ENCODE data around the gene GIPC2. TPM values are rescaled to one million over a fixed set of nuclear protein-coding genes. Genes with fewer than 3 reads are reported as not detected.
"Not testable (repeated sequence)": the region's sequence is repeated elsewhere in the genome, so short reads cannot be mapped to it uniquely, and the experiment has no call there.

The GIPC2 gene
- total RNA-seq, 2 experiments from 2014 or later, result 0.18 to 0.41 TPM

DNA sequence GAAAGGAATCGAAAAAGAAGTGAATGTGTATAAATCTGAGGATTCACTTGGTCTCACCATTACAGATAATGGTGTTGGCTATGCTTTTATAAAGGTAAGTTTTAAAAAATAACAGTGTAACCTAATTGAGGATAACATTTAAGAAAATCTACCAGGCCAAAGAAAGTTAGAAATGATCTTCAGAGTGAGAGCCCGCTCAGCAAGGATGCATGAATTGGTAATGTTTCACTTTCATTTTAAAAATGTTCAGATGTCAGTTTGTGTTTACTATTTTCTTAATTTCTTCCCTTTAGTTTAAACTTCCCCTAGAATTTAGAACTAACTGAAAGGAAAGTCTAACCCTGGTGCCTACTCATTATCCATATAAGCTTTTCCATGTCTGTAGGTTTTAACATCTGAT is 35.0 kb downstream of the GIPC2 start:
- TF ChIP-seq, protein P1, sequence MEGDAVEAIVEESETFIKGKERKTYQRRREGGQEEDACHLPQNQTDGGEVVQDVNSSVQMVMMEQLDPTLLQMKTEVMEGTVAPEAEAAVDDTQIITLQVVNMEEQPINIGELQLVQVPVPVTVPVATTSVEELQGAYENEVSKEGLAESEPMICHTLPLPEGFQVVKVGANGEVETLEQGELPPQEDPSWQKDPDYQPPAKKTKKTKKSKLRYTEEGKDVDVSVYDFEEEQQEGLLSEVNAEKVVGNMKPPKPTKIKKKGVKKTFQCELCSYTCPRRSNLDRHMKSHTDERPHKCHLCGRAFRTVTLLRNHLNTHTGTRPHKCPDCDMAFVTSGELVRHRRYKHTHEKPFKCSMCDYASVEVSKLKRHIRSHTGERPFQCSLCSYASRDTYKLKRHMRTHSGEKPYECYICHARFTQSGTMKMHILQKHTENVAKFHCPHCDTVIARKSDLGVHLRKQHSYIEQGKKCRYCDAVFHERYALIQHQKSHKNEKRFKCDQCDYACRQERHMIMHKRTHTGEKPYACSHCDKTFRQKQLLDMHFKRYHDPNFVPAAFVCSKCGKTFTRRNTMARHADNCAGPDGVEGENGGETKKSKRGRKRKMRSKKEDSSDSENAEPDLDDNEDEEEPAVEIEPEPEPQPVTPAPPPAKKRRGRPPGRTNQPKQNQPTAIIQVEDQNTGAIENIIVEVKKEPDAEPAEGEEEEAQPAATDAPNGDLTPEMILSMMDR (IDR thresholded peaks at IDR 0.05), result no peak
- H3K4me3 Mint-ChIP-seq, result peak overlapping the region; percentile 18
- no peaks in the 10 kb centered on the region for H3K36me3 Mint-ChIP-seq (ENCODE audit: low read depth)
- DNase-seq (no peak), ATAC-seq (no peak)
- no peaks in the 10 kb centered on the region for H3K27me3 Mint-ChIP-seq
- peaks cover 18% of the 10 kb centered on the region for H3K4me1 Mint-ChIP-seq (ENCODE audit: low read depth)
- intact Hi-C loops (cut with micrococcal nuclease), result no loop called here
- POLR2A ChIA-PET, result no interaction called here
- peaks cover 9% of the 10 kb centered on the region for H3K9me3 Mint-ChIP-seq
- peak overlapping the region; percentile 13 for H3K27ac Mint-ChIP-seq
- CTCF ChIA-PET, result no interaction called here

DNA sequence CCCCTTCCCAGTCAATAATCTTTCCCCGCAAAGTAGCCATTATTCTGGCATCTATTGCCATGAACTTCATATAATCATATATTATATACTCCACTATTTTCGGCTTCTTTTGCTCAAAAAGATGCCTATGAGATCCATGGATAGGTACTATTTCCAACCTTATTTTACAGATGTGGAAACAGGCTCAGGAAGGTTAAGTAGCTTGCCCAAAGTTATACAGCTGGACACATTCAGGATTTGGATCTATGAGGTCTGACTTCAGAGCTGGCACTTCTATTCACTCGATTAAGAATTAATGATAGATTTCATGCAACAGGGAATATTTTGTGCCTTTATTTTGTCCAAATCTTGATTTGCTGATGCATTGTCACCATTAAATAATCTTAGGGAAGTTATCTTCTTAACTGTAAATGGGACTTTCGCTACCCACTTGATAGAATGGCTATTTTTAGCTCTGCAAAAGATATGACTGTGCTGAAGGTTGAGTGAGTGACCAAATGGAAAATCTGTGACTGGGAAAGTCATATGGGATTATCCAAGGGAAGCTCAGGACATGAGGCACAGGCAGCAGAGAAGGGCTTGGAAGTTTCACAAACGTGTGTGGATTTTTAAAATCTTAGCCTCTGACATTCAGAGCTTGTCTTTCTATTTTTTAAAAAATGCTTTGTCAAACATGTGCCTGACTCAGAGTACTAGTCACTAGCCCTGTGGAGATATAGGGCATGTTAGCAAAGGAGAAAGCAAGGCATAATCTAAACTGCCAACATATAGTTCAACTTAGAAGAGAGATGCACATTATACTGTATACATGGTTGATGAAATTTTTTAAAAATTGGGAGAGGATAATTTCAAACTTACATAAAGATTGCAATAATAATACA is 36.5 kb downstream of the GIPC2 start:
- H3K9me3 Mint-ChIP-seq, result peaks cover 20% of the 10 kb centered on the region
- peaks cover 18% of the 10 kb centered on the region for H3K4me1 Mint-ChIP-seq (ENCODE audit: low read depth)
- intact Hi-C loops (cut with micrococcal nuclease), result no loop called here
- TF ChIP-seq, protein P1 (IDR thresholded peaks at IDR 0.05), result no peak
- no peak overlapping the region for H3K4me3 Mint-ChIP-seq
- peaks cover 6% of the 10 kb centered on the region for H3K36me3 Mint-ChIP-seq (ENCODE audit: low read depth)
- ATAC-seq (no peak), DNase-seq (no peak)
- H3K27ac Mint-ChIP-seq, result no peak overlapping the region
- ChIA-PET POLR2A (interaction anchor here (0.6 to 1.1 kb wide), 2 partner anchors 11 to 116 kb away, joined by 3 to 4 read pairs; no protein-coding TSS in a partner anchor), CTCF (no interaction called here)
- peaks cover 3% of the 10 kb centered on the region for H3K27me3 Mint-ChIP-seq

DNA sequence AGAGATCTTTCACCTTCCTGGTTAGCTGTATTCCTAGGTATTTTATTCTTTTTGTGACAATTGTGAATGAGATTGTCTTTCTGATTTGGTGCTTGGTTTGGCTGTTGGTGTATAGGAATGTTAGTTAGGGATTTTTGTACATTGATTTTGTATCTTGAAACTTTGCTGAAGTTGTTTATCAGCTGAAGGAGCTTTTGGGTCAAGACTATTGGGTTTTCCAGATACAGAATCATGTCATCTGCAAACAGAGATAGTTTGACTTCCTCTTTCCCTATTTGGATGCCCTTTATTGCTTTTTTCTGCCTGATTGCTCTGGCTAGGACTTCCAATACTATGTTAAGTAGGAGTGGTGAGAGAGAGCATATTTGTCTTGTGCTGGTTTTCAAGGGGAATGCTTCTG is 38.9 kb downstream of the GIPC2 start:
- H3K4me3 Mint-ChIP-seq; POLR2A ChIA-PET; ATAC-seq; intact Hi-C loops (cut with micrococcal nuclease); DNase-seq; H3K27ac Mint-ChIP-seq; H3K27me3 Mint-ChIP-seq; H3K36me3 Mint-ChIP-seq (ENCODE audit: low read depth): not testable (repeated sequence)
- Mint-ChIP-seq H3K9me3 (peaks cover 20% of the 10 kb centered on the region), H3K4me1 (ENCODE audit: low read depth) (peaks cover 13% of the 10 kb centered on the region)
- CTCF ChIA-PET, result interaction anchor here (2.1 kb wide), 1 partner anchor 30 kb away, joined by 5 read pairs; no protein-coding TSS in a partner anchor

DNA sequence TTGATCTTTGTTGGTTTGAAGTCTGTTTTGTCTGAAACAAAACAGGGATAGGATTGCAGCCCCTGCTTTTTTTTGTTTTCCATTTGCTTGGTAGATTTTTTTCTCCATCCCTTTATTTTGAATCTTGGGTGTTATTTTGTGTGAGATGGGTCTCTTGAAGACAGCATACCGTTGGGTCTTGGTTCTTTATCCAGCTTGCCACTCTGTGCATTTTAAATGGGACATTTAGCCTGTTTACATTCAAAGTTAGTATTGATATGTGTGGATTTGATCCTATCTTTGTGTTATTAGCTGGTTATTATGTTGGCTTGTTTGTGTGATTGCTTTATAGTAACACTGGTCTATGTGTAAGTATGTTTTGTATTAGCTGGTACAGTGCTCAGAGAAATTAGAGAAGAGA is 40.9 kb downstream of the GIPC2 start:
- intact Hi-C loops (cut with micrococcal nuclease), result no loop called here
- POLR2A ChIA-PET, result no interaction called here
- Mint-ChIP-seq H3K9me3 (peaks cover 20% of the 10 kb centered on the region), H3K4me1 (ENCODE audit: low read depth) (peaks cover 3% of the 10 kb centered on the region), H3K27ac (no peak overlapping the region), H3K27me3 (peaks cover 7% of the 10 kb centered on the region), H3K36me3 (ENCODE audit: low read depth) (peaks cover 6% of the 10 kb centered on the region), H3K4me3 (no peak overlapping the region)
- ATAC-seq (no peak), DNase-seq (no peak)
- TF ChIP-seq, protein P1 (IDR thresholded peaks at IDR 0.05), result no peak
- CTCF ChIA-PET, result interaction anchor here (0.7 kb wide), 1 partner anchor 10 kb away, joined by 3 read pairs; no protein-coding TSS in a partner anchor

DNA sequence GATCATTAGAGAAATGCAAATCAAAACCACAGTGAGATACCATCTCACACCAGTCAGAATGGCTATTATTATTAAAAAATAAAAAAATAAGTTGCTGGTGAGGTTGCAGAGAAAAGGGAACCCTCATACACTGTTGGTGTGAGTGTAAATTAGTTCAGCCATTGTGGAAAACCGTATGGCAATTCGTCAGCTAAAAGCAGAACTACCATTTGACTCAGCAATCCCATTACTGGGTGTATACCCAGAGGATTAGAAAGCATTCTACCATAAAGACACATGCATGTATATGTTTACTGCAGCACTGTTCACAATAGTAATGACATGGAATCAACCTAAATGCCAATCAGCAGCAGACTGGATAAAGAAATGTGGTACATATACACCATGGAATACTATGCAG is 42.2 kb downstream of the GIPC2 start:
- Mint-ChIP-seq H3K36me3 (ENCODE audit: low read depth) (peaks cover 6% of the 10 kb centered on the region), H3K9me3 (peaks cover 20% of the 10 kb centered on the region), H3K4me3 (no peak overlapping the region), H3K27ac (no peak overlapping the region), H3K27me3 (peaks cover 7% of the 10 kb centered on the region), H3K4me1 (ENCODE audit: low read depth) (peaks cover 3% of the 10 kb centered on the region)
- ChIA-PET CTCF (no interaction called here), POLR2A (no interaction called here)
- intact Hi-C loops (cut with micrococcal nuclease), result no loop called here
- ATAC-seq, result no peak
- TF ChIP-seq, protein P1 (IDR thresholded peaks at IDR 0.05), result no peak
- DNase-seq, result no peak
